Astrocyte (in vitro differentiated cells and primary cell): ENCODE data around the gene FXYD7. TPM values are rescaled to one million over a fixed set of nuclear protein-coding genes. Genes with fewer than 3 reads are reported as not detected.

Experiments
- DNase-seq: peaks from one replicate; pipeline ENCODE4 v3.0.0-alpha.2; 2010; ENCODE audit warnings: low read depth
- FAIRE-seq: peaks from 2 replicates; lab custom pipeline; 2011; peaks lifted over from hg19 to GRCh38; lab: Jason Lieb, UNC
- H2AFZ ChIP-seq: 2 replicates; pipeline ENCODE4 v1.6.0; 2012; ENCODE audit warnings: low read depth, low read length, inconsistent platforms
- H3K27ac ChIP-seq: 2 replicates; pipeline ENCODE4 v1.5.1; 2011; ENCODE audit warnings: low read depth, low read length, inconsistent platforms
- H3K27me3 ChIP-seq: 2 replicates; pipeline ENCODE4 v1.6.0; 2011; ENCODE audit warnings: low read length, inconsistent platforms; ENCODE audit not compliant: insufficient read depth
- H3K36me3 ChIP-seq: 2 replicates; pipeline ENCODE4 v1.5.1; 2011; ENCODE audit warnings: low read length, inconsistent platforms; ENCODE audit not compliant: insufficient read depth
- H3K4me1 ChIP-seq: 2 replicates; pipeline ENCODE4 v1.5.1; 2011; ENCODE audit warnings: low read length, inconsistent platforms; ENCODE audit not compliant: insufficient read depth
- H3K4me2 ChIP-seq: 2 replicates; pipeline ENCODE4 v1.6.0; 2012; ENCODE audit warnings: low read length, inconsistent platforms
- H3K4me3 ChIP-seq: 2 replicates; pipeline ENCODE4 v1.5.1; 2011; ENCODE audit warnings: low read depth, mild to moderate bottlenecking, low read length, inconsistent platforms; ENCODE audit not compliant: insufficient read depth
- H3K79me2 ChIP-seq: 2 replicates; pipeline ENCODE4 v1.6.0; 2012; ENCODE audit warnings: mild to moderate bottlenecking, low read length, inconsistent platforms; ENCODE audit not compliant: insufficient read depth
- H3K9ac ChIP-seq: 2 replicates; pipeline ENCODE4 v1.6.0; 2012; ENCODE audit warnings: mild to moderate bottlenecking, low read length, inconsistent platforms
- H3K9me3 ChIP-seq: 2 replicates; pipeline ENCODE4 v1.5.1; 2012; ENCODE audit warnings: low read depth, mild to moderate bottlenecking, low read length, inconsistent platforms; ENCODE audit not compliant: insufficient read depth
- H4K20me1 ChIP-seq: 2 replicates; pipeline ENCODE4 v1.6.0; 2012; ENCODE audit warnings: low read length, inconsistent platforms; ENCODE audit not compliant: insufficient read depth
- H3K27ac Mint-ChIP-seq: one replicate; pipeline ENCODE4 v1.8.0; 2021; ENCODE audit warnings: mild to moderate bottlenecking, mixed read lengths; ENCODE audit not compliant: unreplicated experiment
- H3K27me3 Mint-ChIP-seq: one replicate; pipeline ENCODE4 v1.8.0; 2021; ENCODE audit warnings: low read depth, mixed read lengths; ENCODE audit not compliant: unreplicated experiment
- H3K36me3 Mint-ChIP-seq: one replicate; pipeline ENCODE4 v1.8.0; 2021; ENCODE audit warnings: low read depth, mixed read lengths; ENCODE audit not compliant: unreplicated experiment
- H3K4me1 Mint-ChIP-seq: one replicate; pipeline ENCODE4 v1.8.0; 2021; ENCODE audit warnings: low read depth, mixed read lengths; ENCODE audit not compliant: unreplicated experiment
- H3K4me3 Mint-ChIP-seq: one replicate; pipeline ENCODE4 v1.8.0; 2021; ENCODE audit warnings: mild to moderate bottlenecking, moderate library complexity, mixed read lengths; ENCODE audit not compliant: unreplicated experiment
- H3K9me3 Mint-ChIP-seq: one replicate; pipeline ENCODE4 v1.8.0; 2021; ENCODE audit warnings: mild to moderate bottlenecking, mixed read lengths; ENCODE audit not compliant: unreplicated experiment
- CTCF ChIP-seq: IDR thresholded peaks from 2 replicates; pipeline ENCODE4 v1.5.1; 2011; ENCODE audit warnings: low read depth, mild to moderate bottlenecking, inconsistent platforms, low read length, moderate library complexity; ENCODE audit not compliant: insufficient read depth
- EZH2 ChIP-seq: IDR thresholded peaks from 2 replicates; pipeline ENCODE4 v1.6.1; 2012; ENCODE audit warnings: mild to moderate bottlenecking, low read length, inconsistent platforms; ENCODE audit not compliant: insufficient read depth
- total RNA-seq: library from RNA; stranded (reverse); gene quantifications from 2 replicates; pipeline ENCODE4 v1.2.1, GENCODE V29; 2021

The FXYD7 gene
- total RNA-seq, 1 donor from 2014 or later: not detected

- peaks cover 14% of the 10 kb centered on the region for H3K9me3 ChIP-seq
- H3K9ac ChIP-seq: no peak overlapping the region
- H3K4me3 ChIP-seq: no peak overlapping the region
- H3K4me2 ChIP-seq: no peak overlapping the region
- FAIRE-seq: no peak
- Mint-ChIP-seq H3K4me3 (peak overlapping the region; percentile 40), H3K4me1 (peaks cover 4% of the 10 kb centered on the region), H3K9me3 (peaks cover 24% of the 10 kb centered on the region), H3K27ac (no peak overlapping the region), H3K27me3 (no peaks in the 10 kb centered on the region), H3K36me3 (peaks cover 41% of the 10 kb centered on the region)
- H3K4me1 ChIP-seq: no peaks in the 10 kb centered on the region
- H3K36me3 ChIP-seq: peaks cover 43% of the 10 kb centered on the region
- TF ChIP-seq CTCF (no peak), EZH2 (no peak)
- DNase-seq: no peak
- H4K20me1 ChIP-seq: peaks cover 4% of the 10 kb centered on the region
- H3K27me3 ChIP-seq: no peaks in the 10 kb centered on the region
- no peak overlapping the region for H2AFZ ChIP-seq
- no peak overlapping the region for H3K27ac ChIP-seq
- no peaks in the 10 kb centered on the region for H3K79me2 ChIP-seq
These were observed 24.4 kb downstream of the FXYD7 start for GRCh38 chr19:35167251-35168119.

- H3K27ac ChIP-seq: no peak overlapping the region
- H3K79me2 ChIP-seq: no peaks in the 10 kb centered on the region
- TF ChIP-seq EZH2: no peak
- TF ChIP-seq CTCF: no peak
- H3K36me3 ChIP-seq: peaks cover 36% of the 10 kb centered on the region
- FAIRE-seq: no peak
- H3K4me1 ChIP-seq: no peaks in the 10 kb centered on the region
- no peak for DNase-seq
- Mint-ChIP-seq H3K36me3 (peaks cover 35% of the 10 kb centered on the region), H3K27me3 (no peaks in the 10 kb centered on the region), H3K27ac (no peak overlapping the region), H3K4me3 (no peak overlapping the region), H3K4me1 (peaks cover 4% of the 10 kb centered on the region), H3K9me3 (peaks cover 20% of the 10 kb centered on the region)
- H2AFZ ChIP-seq: no peak overlapping the region
- H3K9me3 ChIP-seq: peaks cover 9% of the 10 kb centered on the region
- H3K4me2 ChIP-seq: no peak overlapping the region
- H3K4me3 ChIP-seq: no peak overlapping the region
- peaks cover 2% of the 10 kb centered on the region for H4K20me1 ChIP-seq
- no peak overlapping the region for H3K9ac ChIP-seq
- H3K27me3 ChIP-seq: no peaks in the 10 kb centered on the region
These were observed 25.1 kb downstream of the FXYD7 start for GRCh38 chr19:35168196-35168595.
